Naive thymus-derived CD4-positive, alpha-beta T cell (primary cell): ENCODE data around the gene IL1RAPL2. TPM values are rescaled to one million over a fixed set of nuclear protein-coding genes. Genes with fewer than 3 reads are reported as not detected.

ENCODE experiments used
- ATAC-seq: fragments of 150-1000 bp; cut with Tn5 transposase; 2 replicates; pipeline ENCODE4 v1.10.0; 2021; ENCODE audit warnings: mild to moderate bottlenecking, moderate library complexity
- CTCF ChIA-PET: fragments of 350-600 bp; sonication (Branson Sonifier 250); formaldehyde crosslinking; loops from one replicate; lab custom pipeline; 2021; ENCODE audit warnings: antibody characterized with exemption; lab: Charles Lee
- POLR2A ChIA-PET: fragments of 350-600 bp; sonication (Branson Sonifier 250); formaldehyde crosslinking; loops from one replicate; lab custom pipeline; 2021; ENCODE audit warnings: antibody characterized with exemption, inconsistent platforms; lab: Charles Lee
- DNase-seq, 9 donors: peaks; one replicate each; pipeline versions ENCODE4 v3.0.0 to v3.0.0-alpha.2; 2020 to 2022; ENCODE audit warnings: mixed read lengths in 1 of 9
- H3K27ac ChIP-seq: one replicate; pipeline ENCODE4 v1.7.0; 2013; ENCODE audit warnings: mild to moderate bottlenecking, low read depth, low read length, moderate library complexity
- H3K27me3 ChIP-seq, 2 donors: one replicate each; pipeline ENCODE4 v1.7.0; 2013; ENCODE audit warnings: low read length in 2 of 2, mild to moderate bottlenecking in 2 of 2, moderate library complexity in 2 of 2; ENCODE audit not compliant: control insufficient read depth in 2 of 2, insufficient read depth in 2 of 2
- H3K36me3 ChIP-seq, 3 experiments: 1 replicate in 2 of 3; 2 replicates in 1 of 3; pipeline ENCODE4 v1.7.0; 2013; ENCODE audit warnings: low read length in 3 of 3, mild to moderate bottlenecking in 3 of 3, moderate library complexity in 1 of 3; ENCODE audit not compliant: insufficient read depth in 3 of 3, control insufficient read depth in 2 of 3
- H3K4me1 ChIP-seq, 2 donors: one replicate each; pipeline ENCODE4 v1.7.0; 2013; ENCODE audit warnings: low read length in 2 of 2, mild to moderate bottlenecking in 2 of 2, moderate library complexity in 1 of 2; ENCODE audit not compliant: control insufficient read depth in 2 of 2, insufficient read depth in 2 of 2
- H3K4me3 ChIP-seq: 2 replicates; pipeline ENCODE4 v1.7.0; 2013; ENCODE audit warnings: mild to moderate bottlenecking, low read length
- H3K9me3 ChIP-seq, 3 experiments: 1 replicate in 2 of 3; 2 replicates in 1 of 3; pipeline ENCODE4 v1.7.0; 2013; ENCODE audit warnings: low read length in 3 of 3; ENCODE audit not compliant: control insufficient read depth in 2 of 3
- H3K27ac Mint-ChIP-seq, 9 donors: one replicate each; pipeline ENCODE4 v1.8.0; 2020 to 2022; ENCODE audit warnings: mixed read lengths in 9 of 9, mild to moderate bottlenecking in 8 of 9, moderate library complexity in 5 of 9, inconsistent platforms in 2 of 9
- H3K27me3 Mint-ChIP-seq, 5 donors: one replicate each; pipeline ENCODE4 v1.8.0; 2021 to 2022; ENCODE audit warnings: mixed read lengths in 5 of 5, mild to moderate bottlenecking in 1 of 5
- H3K36me3 Mint-ChIP-seq, 5 donors: one replicate each; pipeline ENCODE4 v1.8.0; 2020 to 2022; ENCODE audit warnings: mixed read lengths in 5 of 5, mild to moderate bottlenecking in 3 of 5, inconsistent platforms in 1 of 5
- H3K4me1 Mint-ChIP-seq, 7 donors: one replicate each; pipeline ENCODE4 v1.8.0; 2020 to 2022; ENCODE audit warnings: mixed read lengths in 7 of 7, mild to moderate bottlenecking in 3 of 7, inconsistent platforms in 1 of 7
- H3K4me3 Mint-ChIP-seq, 10 donors: one replicate each; pipeline ENCODE4 v1.8.0; 2020 to 2022; ENCODE audit warnings: mild to moderate bottlenecking in 10 of 10, mixed read lengths in 10 of 10, moderate library complexity in 6 of 10, inconsistent platforms in 2 of 10
- H3K9me3 Mint-ChIP-seq, 11 donors: one replicate each; pipeline ENCODE4 v1.8.0; 2020 to 2022; ENCODE audit warnings: mixed read lengths in 11 of 11, mild to moderate bottlenecking in 4 of 11, inconsistent platforms in 1 of 11, moderate library complexity in 1 of 11
- intact Hi-C, 2 donors: fragments of 100-400 bp; cut with micrococcal nuclease; formaldehyde crosslinking; loops; one replicate each; pipeline ENCODE4 v1.15.1; 2023
- polyA plus RNA-seq, 2 donors: library from polyadenylated mRNA; unstranded; fragments of 300-500 nt; fragmentation: Illumina TruSeq; gene quantifications; one replicate each; pipeline ENCODE4 v1.2.3, GENCODE V29; 2021
- total RNA-seq, 6 experiments: library from RNA in 5 of 6; stranded (reverse) in 5 of 6; gene quantifications; 1 replicate in 5 of 6; 2 replicates in 1 of 6; pipeline ENCODE4 v1.2.3 and lab custom pipeline; 2021 to 2026

IL1RAPL2 gene
- total and polyA plus RNA-seq, 7 experiments from 2014 or later = not detected

- Histone ChIP-seq H3K27ac (no peak overlapping the region), H3K4me3 (no peak overlapping the region), H3K9me3 (no peaks in the 10 kb centered on the region), H3K27me3 (no peaks in the 10 kb centered on the region), H3K36me3 (no peaks in the 10 kb centered on the region), H3K4me1 (no peaks in the 10 kb centered on the region)
- intact Hi-C loops = no loop called here
- no peak for DNase-seq
- no peak for ATAC-seq
- POLR2A ChIA-PET = no interaction called here
- Mint-ChIP-seq H3K36me3 (no peaks in the 10 kb centered on the region), H3K4me1 (no peaks in the 10 kb centered on the region), H3K27me3 (no peaks in the 10 kb centered on the region), H3K4me3 (no peak overlapping the region), H3K27ac (no peak overlapping the region), H3K9me3 (peaks cover 0 to 4% (median 0%) of the 10 kb centered on the region in 11 donors)
- CTCF ChIA-PET = no interaction called here
Measured at GRCh38 chrX:105150036-105150435, 584.0 kb downstream of the IL1RAPL2 start.

- Mint-ChIP-seq H3K4me1 (peaks cover 0 to 1% (median 0%) of the 10 kb centered on the region in 7 donors), H3K4me3 (no peak overlapping the region), H3K27me3 (no peaks in the 10 kb centered on the region), H3K27ac (no peak overlapping the region), H3K36me3 (no peaks in the 10 kb centered on the region), H3K9me3 (peaks cover 0 to 4% (median 0%) of the 10 kb centered on the region in 11 donors)
- no peak overlapping the region for H3K4me3 ChIP-seq
- DNase-seq = no peak
- no peaks in the 10 kb centered on the region for H3K36me3 ChIP-seq
- ChIA-PET CTCF (no interaction called here), POLR2A (no interaction called here)
- no peak for ATAC-seq
- no peak overlapping the region for H3K27ac ChIP-seq
- H3K4me1 ChIP-seq = no peaks in the 10 kb centered on the region
- H3K9me3 ChIP-seq = no peaks in the 10 kb centered on the region
- no peaks in the 10 kb centered on the region for H3K27me3 ChIP-seq
- intact Hi-C loops = no loop called here
Measured at GRCh38 chrX:105150557-105150956, 584.6 kb downstream of the IL1RAPL2 start.

- no peaks in the 10 kb centered on the region for H3K9me3 ChIP-seq
- no peaks in the 10 kb centered on the region for H3K27me3 ChIP-seq
- no peak overlapping the region for H3K27ac Mint-ChIP-seq
- H3K4me1 ChIP-seq = no peaks in the 10 kb centered on the region
- ChIA-PET POLR2A (no interaction called here), CTCF (no interaction called here)
- no peaks in the 10 kb centered on the region for H3K36me3 Mint-ChIP-seq
- no peaks in the 10 kb centered on the region for H3K4me1 Mint-ChIP-seq
- no peak overlapping the region for H3K4me3 Mint-ChIP-seq
- no peak overlapping the region for H3K4me3 ChIP-seq
- H3K9me3 Mint-ChIP-seq = peaks cover 0 to 3% (median 0%) of the 10 kb centered on the region in 11 donors
- intact Hi-C loops = no loop called here
- H3K36me3 ChIP-seq = no peaks in the 10 kb centered on the region
- no peaks in the 10 kb centered on the region for H3K27me3 Mint-ChIP-seq
- ATAC-seq (no peak), DNase-seq (no peak)
- H3K27ac ChIP-seq = no peak overlapping the region
Measured at GRCh38 chrX:105167233-105167632, 601.2 kb downstream of the IL1RAPL2 start.

- no peak for DNase-seq
- no peaks in the 10 kb centered on the region for H3K36me3 ChIP-seq
- no peaks in the 10 kb centered on the region for H3K4me1 Mint-ChIP-seq
- ATAC-seq = no peak
- no peaks in the 10 kb centered on the region for H3K36me3 Mint-ChIP-seq
- no peak overlapping the region for H3K27ac ChIP-seq
- H3K27ac Mint-ChIP-seq = no peak overlapping the region
- intact Hi-C loops = no loop called here
- H3K27me3 ChIP-seq = no peaks in the 10 kb centered on the region
- no peaks in the 10 kb centered on the region for H3K27me3 Mint-ChIP-seq
- no peak overlapping the region for H3K4me3 Mint-ChIP-seq
- no peak overlapping the region for H3K4me3 ChIP-seq
- ChIA-PET POLR2A (no interaction called here), CTCF (no interaction called here)
- peaks cover 0 to 3% (median 0%) of the 10 kb centered on the region in 11 donors for H3K9me3 Mint-ChIP-seq
- H3K4me1 ChIP-seq = no peaks in the 10 kb centered on the region
- no peaks in the 10 kb centered on the region for H3K9me3 ChIP-seq
Measured at GRCh38 chrX:105168577-105168976, 602.6 kb downstream of the IL1RAPL2 start.

- Histone ChIP-seq H3K27ac (no peak overlapping the region), H3K4me3 (no peak overlapping the region), H3K27me3 (no peaks in the 10 kb centered on the region), H3K36me3 (no peaks in the 10 kb centered on the region), H3K4me1 (no peaks in the 10 kb centered on the region), H3K9me3 (no peaks in the 10 kb centered on the region)
- H3K4me3 Mint-ChIP-seq = no peak overlapping the region
- ChIA-PET POLR2A (no interaction called here), CTCF (no interaction called here)
- H3K27me3 Mint-ChIP-seq = no peaks in the 10 kb centered on the region
- H3K27ac Mint-ChIP-seq = no peak overlapping the region
- H3K9me3 Mint-ChIP-seq = peaks cover 0 to under 1% (median 0%) of the 10 kb centered on the region in 11 donors
- ATAC-seq (no peak), DNase-seq (no peak)
- no peaks in the 10 kb centered on the region for H3K36me3 Mint-ChIP-seq
- H3K4me1 Mint-ChIP-seq = no peaks in the 10 kb centered on the region
- intact Hi-C loops = no loop called here
Measured at GRCh38 chrX:105173071-105173470, 607.1 kb downstream of the IL1RAPL2 start.

GRCh38 chrX:105179644-105180043, 613.6 kb downstream of the IL1RAPL2 start:
- Histone ChIP-seq H3K4me3 (no peak overlapping the region), H3K27me3 (no peaks in the 10 kb centered on the region), H3K36me3 (no peaks in the 10 kb centered on the region), H3K9me3 (no peaks in the 10 kb centered on the region), H3K4me1 (no peaks in the 10 kb centered on the region), H3K27ac (no peak overlapping the region)
- CTCF ChIA-PET = no interaction called here
- peaks cover 0 to 2% (median 0%) of the 10 kb centered on the region in 11 donors for H3K9me3 Mint-ChIP-seq
- H3K4me3 Mint-ChIP-seq = no peak overlapping the region
- H3K36me3 Mint-ChIP-seq = no peaks in the 10 kb centered on the region
- intact Hi-C loops = no loop called here
- DNase-seq (no peak), ATAC-seq (no peak)
- POLR2A ChIA-PET = no interaction called here
- no peak overlapping the region for H3K27ac Mint-ChIP-seq
- H3K27me3 Mint-ChIP-seq = no peaks in the 10 kb centered on the region
- no peaks in the 10 kb centered on the region for H3K4me1 Mint-ChIP-seq

- no peak for ATAC-seq
Measured at GRCh38 chrX:105189093-105189492, 623.1 kb downstream of the IL1RAPL2 start.

More at GRCh38 chrX:105189093-105189492, 623.1 kb downstream of the IL1RAPL2 start:
- H3K9me3 Mint-ChIP-seq = peaks cover 0 to 1% (median 0%) of the 10 kb centered on the region in 11 donors
- H3K4me1 Mint-ChIP-seq = no peaks in the 10 kb centered on the region
- POLR2A ChIA-PET = no interaction called here
- intact Hi-C loops = no loop called here
- Histone ChIP-seq H3K4me1 (no peaks in the 10 kb centered on the region), H3K36me3 (no peaks in the 10 kb centered on the region), H3K27ac (no peak overlapping the region), H3K27me3 (no peaks in the 10 kb centered on the region), H3K9me3 (no peaks in the 10 kb centered on the region), H3K4me3 (no peak overlapping the region)
- CTCF ChIA-PET = no interaction called here
- H3K4me3 Mint-ChIP-seq = no peak overlapping the region
- H3K27me3 Mint-ChIP-seq = peaks cover 0 to 5% (median 0%) of the 10 kb centered on the region in 5 donors
- no peaks in the 10 kb centered on the region for H3K36me3 Mint-ChIP-seq
- DNase-seq = no peak
- H3K27ac Mint-ChIP-seq = no peak overlapping the region
